A549 (cell line): ENCODE measurements around the gene ARIH2. TPM values are rescaled to one million over a fixed set of nuclear protein-coding genes. Genes with fewer than 3 reads are reported as not detected.

Experiments used
- ATAC-seq, 2 experiments: fragments of 200-7000 bp in 1 of 2; fragments of >200 bp in 1 of 2; cut with Nextera tagmentation in 1 of 2; cut with Tn5 transposase in 1 of 2; 3 replicates each; pipeline versions ENCODE4 v1.8.0 to v1.9.1; 2018 to 2020; ENCODE audit warnings: mild to moderate bottlenecking in 1 of 2, moderate library complexity in 1 of 2
- CTCF ChIA-PET: fragments of 300-600 bp; sonication (Branson Sonifier 250); formaldehyde crosslinking; extraction: SDS; loops from one replicate; lab custom pipeline; 2021; ENCODE audit warnings: antibody characterized with exemption, inconsistent platforms; lab: Yijun Ruan, JAX
- POLR2A ChIA-PET: fragments of 350-600 bp; formaldehyde crosslinking; extraction: SDS; loops from one replicate; lab custom pipeline; 2021; ENCODE audit warnings: antibody characterized with exemption, inconsistent platforms; lab: Yijun Ruan, JAX
- DNase-seq, 2 experiments: peaks; one replicate each; pipeline versions ENCODE4 v3.0.0 to v3.0.0-alpha.2; 2011 to 2016; ENCODE audit warnings: low read depth in 1 of 2, low spot score in 1 of 2
- FAIRE-seq: peaks from 2 replicates; lab custom pipeline; 2011; peaks lifted over from hg19 to GRCh38; lab: Jason Lieb, UNC
- H3K27ac ChIP-seq, 2 experiments: fragments of >200 bp; sonication (Bioruptor Twin); formaldehyde crosslinking; 3 replicates each; pipeline ENCODE4 v1.5.1; 2016 to 2017
- H3K4me1 ChIP-seq: fragments of >200 bp; sonication (Bioruptor Twin); formaldehyde crosslinking; 3 replicates; pipeline ENCODE4 v1.6.1; 2016
- H3K4me2 ChIP-seq: fragments of >200 bp; sonication (Bioruptor Twin); formaldehyde crosslinking; 3 replicates; pipeline ENCODE4 v1.6.1; 2016
- H3K4me3 ChIP-seq: fragments of >200 bp; sonication (Bioruptor Twin); formaldehyde crosslinking; 3 replicates; pipeline ENCODE4 v1.5.1; 2016
- H3K9me3 ChIP-seq: fragments of >200 bp; sonication (Bioruptor Twin); formaldehyde crosslinking; 3 replicates; pipeline ENCODE4 v1.6.1; 2016
- CHD2 ChIP-seq: fragments of 150-350 bp; IDR thresholded peaks from 2 replicates; pipeline ENCODE4 v1.6.1; 2014; ENCODE audit warnings: low read length; ENCODE audit not compliant: partially characterized antibody
- CHD4 ChIP-seq: fragments of 200-600 bp; sonication (generic); IDR thresholded peaks from 2 replicates; pipeline ENCODE4 v1.6.1; 2016; ENCODE audit warnings: antibody characterized with exemption, mild to moderate bottlenecking, borderline replicate concordance
- FOSL2 ChIP-seq, 2 experiments: fragments of 450-650 bp in 1 of 2; fragments of >200 bp in 1 of 2; sonication (Bioruptor Twin) in 1 of 2; formaldehyde crosslinking; IDR thresholded peaks; 2 replicates each; pipeline versions ENCODE4 v1.5.0 to v1.6.1; 2016 to 2020; ENCODE audit warnings: mild to moderate bottlenecking in 1 of 2, moderate library complexity in 1 of 2
- GATA3 ChIP-seq: IDR thresholded peaks from 2 replicates; pipeline ENCODE4 v1.6.1; 2012; ENCODE audit warnings: borderline replicate concordance
- HDAC2 ChIP-seq: fragments of 200-600 bp; sonication (generic); IDR thresholded peaks from 2 replicates; pipeline ENCODE4 v1.6.1; 2016
- HEYL ChIP-seq: fragments of 250-450 bp; sonication (Bioruptor Pico); IDR thresholded peaks from 2 replicates; pipeline ENCODE4 v1.8.0; 2021; ENCODE audit warnings: mild to moderate bottlenecking, moderate library complexity
- HOXA7 ChIP-seq: fragments of 250-450 bp; sonication (Bioruptor Pico); IDR thresholded peaks from 2 replicates; pipeline ENCODE4 v1.5.0; 2020; ENCODE audit warnings: mild to moderate bottlenecking, moderate library complexity
- HOXB13 ChIP-seq: fragments of 250-450 bp; sonication (Bioruptor Pico); IDR thresholded peaks from 2 replicates; pipeline ENCODE4 v1.5.0; 2020; ENCODE audit warnings: low read depth, mild to moderate bottlenecking, moderate library complexity
- JUNB ChIP-seq: fragments of >200 bp; sonication (Bioruptor Twin); formaldehyde crosslinking; IDR thresholded peaks from 2 replicates; pipeline ENCODE4 v1.6.1; 2016
- MAFK ChIP-seq: fragments of 450-650 bp; IDR thresholded peaks from 2 replicates; pipeline ENCODE4 v1.6.1; 2014; ENCODE audit not compliant: partially characterized antibody
- MAZ ChIP-seq: fragments of 150-350 bp; IDR thresholded peaks from 2 replicates; pipeline ENCODE4 v1.6.1; 2014; ENCODE audit warnings: antibody characterized with exemption, low read depth, low read length, borderline replicate concordance
- NPAS2 ChIP-seq: fragments of 250-450 bp; sonication (Bioruptor Pico); IDR thresholded peaks from 2 replicates; pipeline ENCODE4 v1.8.0; 2022; ENCODE audit warnings: mild to moderate bottlenecking, moderate library complexity, borderline replicate concordance
- RAD21 ChIP-seq, 2 experiments: fragments of >200 bp in 1 of 2; sonication (Bioruptor Twin) in 1 of 2; formaldehyde crosslinking in 1 of 2; IDR thresholded peaks in 1 of 2; conservative IDR thresholded peaks in 1 of 2; 2 replicates in 1 of 2; 3 replicates in 1 of 2; pipeline ENCODE4 v1.6.1; 2012 to 2018; ENCODE audit warnings: inconsistent platforms in 1 of 2
- RARB ChIP-seq: fragments of 250-450 bp; sonication (Bioruptor Pico); IDR thresholded peaks from 2 replicates; pipeline ENCODE4 v1.8.0; 2021; ENCODE audit warnings: mild to moderate bottlenecking, moderate library complexity
- SREBF2 ChIP-seq: fragments of 450-650 bp; IDR thresholded peaks from 2 replicates; pipeline ENCODE4 v1.6.1; 2014; ENCODE audit warnings: mild to moderate bottlenecking, moderate library complexity
- TFCP2L1 ChIP-seq: fragments of 250-450 bp; sonication (Bioruptor Pico); IDR thresholded peaks from 2 replicates; pipeline ENCODE4 v1.5.0; 2021; ENCODE audit warnings: mild to moderate bottlenecking
- ZFP36 ChIP-seq: fragments of 450-650 bp; IDR thresholded peaks from 2 replicates; pipeline ENCODE4 v1.6.1; 2014; ENCODE audit warnings: borderline replicate concordance; ENCODE audit not compliant: partially characterized antibody
- WGBS: methylation state at CpG from one replicate; pipeline ENCODE4 v1.1.6; 2017; ENCODE audit errors: missing lambda C conversion rate; 5-methylcytosine and 5-hydroxymethylcytosine counted together
- polyA plus RNA-seq, 4 experiments: library from polyadenylated mRNA; depleted of rRNA in 3 of 4; stranded (reverse); fragments of >200 nt; fragmentation: RNase III in 1 of 4; extraction: RNeasy Plus Mini Kit Qiagen cat#74134 plus additional on column Dnase treatment in 1 of 4; gene quantifications; 2 replicates in 3 of 4; 3 replicates in 1 of 4; pipeline ENCODE4 v1.2.3, GENCODE V29; 2011 to 2017
- TF ChIP-seq, protein P1 (sequence below): fragments of 200-600 bp; sonication (generic); IDR thresholded peaks from 2 replicates; pipeline ENCODE4 v1.6.1; 2016; ENCODE audit warnings: antibody characterized with exemption, mild to moderate bottlenecking, moderate library complexity
- TF ChIP-seq, protein P2 (sequence below): fragments of >200 bp; sonication (Bioruptor Twin); formaldehyde crosslinking; IDR thresholded peaks from 3 replicates; pipeline ENCODE4 v1.5.1; 2016
- TF ChIP-seq, protein P3 (sequence below): fragments of 250-450 bp; sonication (Bioruptor Pico); IDR thresholded peaks from 2 replicates; pipeline ENCODE4 v1.5.0; 2021; ENCODE audit warnings: mild to moderate bottlenecking, moderate library complexity, borderline replicate concordance
- TF ChIP-seq, protein P4 (sequence below): IDR thresholded peaks from 2 replicates; pipeline ENCODE4 v1.6.1; 2012; ENCODE audit warnings: low read depth, borderline replicate concordance

The ARIH2 gene
- polyA plus RNA-seq, 2 of the 4 experiments (the other 2 are of a cell fraction): 52.4 to 88.8 TPM

DNA sequence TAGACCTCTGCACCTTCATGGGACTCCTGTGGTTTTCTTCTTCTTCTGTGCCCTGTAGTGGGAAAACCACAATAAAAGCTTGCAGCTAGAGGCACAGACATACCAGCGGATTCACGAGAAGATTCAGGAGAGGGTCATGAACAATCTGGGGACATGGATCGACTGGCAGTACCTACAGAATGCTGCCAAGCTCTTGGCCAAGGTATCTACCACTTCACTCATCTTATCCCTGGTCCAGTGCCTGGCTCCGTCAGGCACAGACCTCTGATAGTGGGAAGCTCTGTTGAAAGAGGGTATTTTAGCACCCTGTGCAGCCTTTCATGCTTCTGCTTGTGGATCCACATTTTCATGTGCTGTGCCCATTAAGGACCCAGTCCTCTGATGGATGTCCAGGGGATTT is 61.7 kb downstream of the ARIH2 start:
- ChIA-PET POLR2A (no interaction called here), CTCF (interaction anchor here (1.1 to 1.8 kb wide), 2 partner anchors 28 to 43 kb away, joined by 3 to 4 read pairs; no protein-coding TSS in a partner anchor)
- Histone ChIP-seq H3K27ac (no peak overlapping the region), H3K9me3 (no peaks in the 10 kb centered on the region), H3K4me1 (no peaks in the 10 kb centered on the region), H3K4me2 (no peak overlapping the region), H3K4me3 (no peak overlapping the region)
- DNase-seq (no peak), ATAC-seq (no peak; a peak in 1 of 6 replicates), FAIRE-seq (no peak)
- 77% methylated on average over 4 of the region's 4 CpGs for WGBS
- TF ChIP-seq, protein P1, sequence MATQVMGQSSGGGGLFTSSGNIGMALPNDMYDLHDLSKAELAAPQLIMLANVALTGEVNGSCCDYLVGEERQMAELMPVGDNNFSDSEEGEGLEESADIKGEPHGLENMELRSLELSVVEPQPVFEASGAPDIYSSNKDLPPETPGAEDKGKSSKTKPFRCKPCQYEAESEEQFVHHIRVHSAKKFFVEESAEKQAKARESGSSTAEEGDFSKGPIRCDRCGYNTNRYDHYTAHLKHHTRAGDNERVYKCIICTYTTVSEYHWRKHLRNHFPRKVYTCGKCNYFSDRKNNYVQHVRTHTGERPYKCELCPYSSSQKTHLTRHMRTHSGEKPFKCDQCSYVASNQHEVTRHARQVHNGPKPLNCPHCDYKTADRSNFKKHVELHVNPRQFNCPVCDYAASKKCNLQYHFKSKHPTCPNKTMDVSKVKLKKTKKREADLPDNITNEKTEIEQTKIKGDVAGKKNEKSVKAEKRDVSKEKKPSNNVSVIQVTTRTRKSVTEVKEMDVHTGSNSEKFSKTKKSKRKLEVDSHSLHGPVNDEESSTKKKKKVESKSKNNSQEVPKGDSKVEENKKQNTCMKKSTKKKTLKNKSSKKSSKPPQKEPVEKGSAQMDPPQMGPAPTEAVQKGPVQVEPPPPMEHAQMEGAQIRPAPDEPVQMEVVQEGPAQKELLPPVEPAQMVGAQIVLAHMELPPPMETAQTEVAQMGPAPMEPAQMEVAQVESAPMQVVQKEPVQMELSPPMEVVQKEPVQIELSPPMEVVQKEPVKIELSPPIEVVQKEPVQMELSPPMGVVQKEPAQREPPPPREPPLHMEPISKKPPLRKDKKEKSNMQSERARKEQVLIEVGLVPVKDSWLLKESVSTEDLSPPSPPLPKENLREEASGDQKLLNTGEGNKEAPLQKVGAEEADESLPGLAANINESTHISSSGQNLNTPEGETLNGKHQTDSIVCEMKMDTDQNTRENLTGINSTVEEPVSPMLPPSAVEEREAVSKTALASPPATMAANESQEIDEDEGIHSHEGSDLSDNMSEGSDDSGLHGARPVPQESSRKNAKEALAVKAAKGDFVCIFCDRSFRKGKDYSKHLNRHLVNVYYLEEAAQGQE: no peak
- TF ChIP-seq HEYL (CRISPR knock-in tag) (no peak), HDAC2 (no peak), SREBF2 (no peak), HOXB13 (CRISPR knock-in tag) (no peak), FOSL2 (IDR thresholded peaks at IDR 0.05) (no peak), FOSL2 (CRISPR knock-in tag; IDR thresholded peaks at IDR 0.05) (no peak), RAD21 (conservative IDR thresholded peaks at IDR 0.05 in 1 of 2, IDR thresholded peaks at IDR 0.05 in 1 of 2) (no peak), JUNB (no peak), GATA3 (no peak), ZFP36 (no peak), CHD4 (no peak), TFCP2L1 (CRISPR knock-in tag) (no peak), MAZ (no peak), CHD2 (no peak)
- TF ChIP-seq, protein P2, sequence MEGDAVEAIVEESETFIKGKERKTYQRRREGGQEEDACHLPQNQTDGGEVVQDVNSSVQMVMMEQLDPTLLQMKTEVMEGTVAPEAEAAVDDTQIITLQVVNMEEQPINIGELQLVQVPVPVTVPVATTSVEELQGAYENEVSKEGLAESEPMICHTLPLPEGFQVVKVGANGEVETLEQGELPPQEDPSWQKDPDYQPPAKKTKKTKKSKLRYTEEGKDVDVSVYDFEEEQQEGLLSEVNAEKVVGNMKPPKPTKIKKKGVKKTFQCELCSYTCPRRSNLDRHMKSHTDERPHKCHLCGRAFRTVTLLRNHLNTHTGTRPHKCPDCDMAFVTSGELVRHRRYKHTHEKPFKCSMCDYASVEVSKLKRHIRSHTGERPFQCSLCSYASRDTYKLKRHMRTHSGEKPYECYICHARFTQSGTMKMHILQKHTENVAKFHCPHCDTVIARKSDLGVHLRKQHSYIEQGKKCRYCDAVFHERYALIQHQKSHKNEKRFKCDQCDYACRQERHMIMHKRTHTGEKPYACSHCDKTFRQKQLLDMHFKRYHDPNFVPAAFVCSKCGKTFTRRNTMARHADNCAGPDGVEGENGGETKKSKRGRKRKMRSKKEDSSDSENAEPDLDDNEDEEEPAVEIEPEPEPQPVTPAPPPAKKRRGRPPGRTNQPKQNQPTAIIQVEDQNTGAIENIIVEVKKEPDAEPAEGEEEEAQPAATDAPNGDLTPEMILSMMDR: no peak
- TF ChIP-seq, all 56 proteins: peak for 0

DNA sequence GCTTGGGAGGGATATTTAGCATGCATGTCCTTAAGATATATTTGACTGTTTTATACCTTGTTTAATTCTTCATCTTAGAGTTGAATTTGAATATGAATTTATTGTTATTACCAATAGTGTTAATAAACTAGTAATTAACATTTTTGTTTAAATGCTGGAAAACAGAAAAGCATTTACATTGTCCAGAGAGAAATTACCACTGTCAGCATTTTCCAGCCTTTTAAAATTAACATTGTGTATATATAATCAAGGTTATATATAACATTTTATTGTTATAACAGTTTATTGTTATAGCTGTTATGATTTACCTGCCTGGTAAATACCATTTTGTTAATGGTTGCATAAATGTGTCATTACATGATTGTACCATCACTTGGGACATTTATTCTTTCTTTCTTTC is 63.4 kb downstream of the ARIH2 start:
- H3K4me3 ChIP-seq: no peak overlapping the region
- peak; percentile 75 for TF ChIP-seq MAFK
- TF ChIP-seq HOXA7 (CRISPR knock-in tag): no peak
- H3K4me2 ChIP-seq: no peak overlapping the region
- no peak for FAIRE-seq
- no peak for DNase-seq
- no peak for ATAC-seq
- H3K4me1 ChIP-seq: no peaks in the 10 kb centered on the region
- CTCF ChIA-PET: interaction anchor here (1.8 kb wide), 1 partner anchor 26 kb away, joined by 4 read pairs; no protein-coding TSS in a partner anchor
- H3K9me3 ChIP-seq: no peaks in the 10 kb centered on the region
- no peak overlapping the region for H3K27ac ChIP-seq
- POLR2A ChIA-PET: no interaction called here

DNA sequence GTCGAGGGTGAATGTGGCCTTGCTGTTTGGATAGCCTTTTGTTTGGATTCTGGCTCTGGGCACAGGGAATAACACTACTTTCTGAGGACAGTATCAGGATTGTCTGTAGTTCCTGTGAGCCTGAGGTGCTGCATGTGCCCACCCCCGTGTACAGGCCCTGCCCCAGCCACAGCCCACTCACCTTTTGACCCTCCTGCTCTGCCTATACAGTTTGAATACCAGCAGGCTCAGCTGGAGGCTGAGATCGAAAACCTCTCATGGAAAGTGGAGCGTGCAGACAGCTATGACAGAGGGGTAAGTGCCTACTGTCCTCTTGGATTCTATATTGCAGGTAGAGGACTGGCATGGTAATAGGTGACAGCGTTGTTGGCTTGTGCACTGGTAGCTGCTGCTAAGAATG is 64.0 kb downstream of the ARIH2 start:
- ChIA-PET POLR2A (no interaction called here), CTCF (no interaction called here)
- DNase-seq (no peak), ATAC-seq (no peak), FAIRE-seq (no peak)
- TF ChIP-seq RARB (CRISPR knock-in tag): no peak
- TF ChIP-seq, protein P3, sequence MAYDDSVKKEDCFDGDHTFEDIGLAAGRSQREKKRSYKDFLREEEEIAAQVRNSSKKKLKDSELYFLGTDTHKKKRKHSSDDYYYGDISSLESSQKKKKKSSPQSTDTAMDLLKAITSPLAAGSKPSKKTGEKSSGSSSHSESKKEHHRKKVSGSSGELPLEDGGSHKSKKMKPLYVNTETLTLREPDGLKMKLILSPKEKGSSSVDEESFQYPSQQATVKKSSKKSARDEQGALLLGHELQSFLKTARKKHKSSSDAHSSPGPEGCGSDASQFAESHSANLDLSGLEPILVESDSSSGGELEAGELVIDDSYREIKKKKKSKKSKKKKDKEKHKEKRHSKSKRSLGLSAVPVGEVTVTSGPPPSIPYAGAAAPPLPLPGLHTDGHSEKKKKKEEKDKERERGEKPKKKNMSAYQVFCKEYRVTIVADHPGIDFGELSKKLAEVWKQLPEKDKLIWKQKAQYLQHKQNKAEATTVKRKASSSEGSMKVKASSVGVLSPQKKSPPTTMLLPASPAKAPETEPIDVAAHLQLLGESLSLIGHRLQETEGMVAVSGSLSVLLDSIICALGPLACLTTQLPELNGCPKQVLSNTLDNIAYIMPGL (CRISPR knock-in tag): no peak
- TF ChIP-seq NPAS2 (CRISPR knock-in tag): no peak
- TF ChIP-seq, protein P4, sequence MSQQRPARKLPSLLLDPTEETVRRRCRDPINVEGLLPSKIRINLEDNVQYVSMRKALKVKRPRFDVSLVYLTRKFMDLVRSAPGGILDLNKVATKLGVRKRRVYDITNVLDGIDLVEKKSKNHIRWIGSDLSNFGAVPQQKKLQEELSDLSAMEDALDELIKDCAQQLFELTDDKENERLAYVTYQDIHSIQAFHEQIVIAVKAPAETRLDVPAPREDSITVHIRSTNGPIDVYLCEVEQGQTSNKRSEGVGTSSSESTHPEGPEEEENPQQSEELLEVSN: no peak
- Histone ChIP-seq H3K9me3 (no peaks in the 10 kb centered on the region), H3K4me1 (no peaks in the 10 kb centered on the region), H3K4me3 (no peak overlapping the region), H3K27ac (no peak overlapping the region), H3K4me2 (no peak overlapping the region)
- 95% methylated on average over 5 of the region's 5 CpGs for WGBS
